HepG2 (cell line): ENCODE results near the gene HDAC10. TPM values are rescaled to one million over a fixed set of nuclear protein-coding genes. Genes with fewer than 3 reads are reported as not detected.

Source experiments
- ATAC-seq: fragments of 200-7000 bp; cut with Tn5 transposase; 3 replicates; pipeline ENCODE4 v1.9.1; 2020; ENCODE audit warnings: mild to moderate bottlenecking, moderate library complexity
- BruUV-seq: library from RNA; stranded (reverse); fragments of 400-500 nt; replicated peaks from 2 replicates; lab custom pipeline; 2021; lab: Mats Ljungman, UMichigan
- CTCF ChIA-PET: fragments of 300-600 bp; formaldehyde crosslinking; extraction: SDS; loops from one replicate; lab custom pipeline; 2021; ENCODE audit warnings: low total read pairs, inconsistent platforms, low intra/inter-chr PET ratio; lab: Yijun Ruan, JAX
- POLR2A ChIA-PET: fragments of 350-600 bp; sonication (Branson Sonifier 250); formaldehyde crosslinking; loops from one replicate; lab custom pipeline; 2020; ENCODE audit warnings: antibody characterized with exemption, inconsistent platforms; lab: Yijun Ruan, JAX
- DNase-seq: peaks from one replicate; pipeline ENCODE4 v3.0.0-alpha.2; 2015; ENCODE audit warnings: low spot score
- FAIRE-seq: peaks from 3 replicates; lab custom pipeline; 2011; peaks lifted over from hg19 to GRCh38; lab: Jason Lieb, UNC
- H2AFZ ChIP-seq: one replicate; pipeline ENCODE4 v1.6.1; 2011; ENCODE audit warnings: low read length, inconsistent platforms
- H3K27ac ChIP-seq: fragments of 300-600 bp; 3 replicates; pipeline ENCODE4 v1.8.0; 2011; ENCODE audit warnings: mixed run types, mild to moderate bottlenecking, mixed read lengths, low read length, inconsistent platforms; ENCODE audit not compliant: insufficient read depth; ENCODE audit errors: extremely low read length
- H3K27me3 ChIP-seq, 2 experiments: fragments of 200-600 bp in 1 of 2; 2 replicates in 1 of 2; 3 replicates in 1 of 2; pipeline versions ENCODE4 v1.6.0 to v1.8.0; 2011; ENCODE audit warnings: low read length in 2 of 2, mild to moderate bottlenecking in 2 of 2, moderate library complexity in 2 of 2, inconsistent platforms in 1 of 2; ENCODE audit not compliant: insufficient read depth in 2 of 2, control insufficient read depth in 1 of 2
- H3K36me3 ChIP-seq, 2 experiments: fragments of 200-600 bp in 1 of 2; replicated peaks in 1 of 2; 2 replicates in 1 of 2; 3 replicates in 1 of 2; pipeline versions ENCODE4 v1.5.1 to v1.8.0; 2011; ENCODE audit warnings: low read length in 2 of 2, inconsistent platforms in 1 of 2; ENCODE audit not compliant: insufficient read depth in 2 of 2, control insufficient read depth in 1 of 2
- H3K4me1 ChIP-seq: 2 replicates; pipeline ENCODE4 v1.5.1; 2012; ENCODE audit warnings: low read length, inconsistent platforms; ENCODE audit not compliant: insufficient read depth
- H3K4me2 ChIP-seq: 2 replicates; pipeline ENCODE4 v1.6.0; 2011; ENCODE audit warnings: low read depth, low read length, inconsistent platforms
- H3K4me3 ChIP-seq, 3 experiments: fragments of 200-600 bp in 1 of 3; sonication (generic), shearing (Covaris generic) in 1 of 3; replicated peaks in 1 of 3; 2 replicates each; pipeline ENCODE4 v1.5.1; 2011 to 2016; ENCODE audit warnings: low read length in 3 of 3, inconsistent platforms in 2 of 3, low read depth in 2 of 3, mild to moderate bottlenecking in 2 of 3, control low read depth in 1 of 3, mixed read lengths in 1 of 3; ENCODE audit not compliant: insufficient read depth in 1 of 3
- H3K79me2 ChIP-seq: one replicate; pipeline ENCODE4 v1.6.1; 2011; ENCODE audit warnings: low read length, inconsistent platforms; ENCODE audit not compliant: insufficient read depth
- H3K9ac ChIP-seq: 2 replicates; pipeline ENCODE4 v1.6.0; 2011; ENCODE audit warnings: mild to moderate bottlenecking, low read depth, low read length, inconsistent platforms; ENCODE audit not compliant: insufficient read depth
- H3K9me3 ChIP-seq: 2 replicates; pipeline ENCODE4 v1.5.1; 2012; ENCODE audit warnings: mild to moderate bottlenecking, low read length
- H4K20me1 ChIP-seq: 2 replicates; pipeline ENCODE4 v1.6.0; 2011; ENCODE audit warnings: inconsistent platforms, mild to moderate bottlenecking, low read length, moderate library complexity; ENCODE audit not compliant: insufficient read depth
- DNMT3B ChIP-seq: conservative IDR thresholded peaks from 2 replicates; pipeline ENCODE4 v1.6.1; 2016; ENCODE audit warnings: missing biosample characterization, control low read depth
- ETV5 ChIP-seq: IDR thresholded peaks from 2 replicates; pipeline ENCODE4 v1.6.1; 2018; ENCODE audit warnings: missing biosample characterization, missing genetic modification reagents, inconsistent platforms, borderline replicate concordance
- KAT8 ChIP-seq: IDR thresholded peaks from 2 replicates; pipeline ENCODE4 v1.6.1; 2016; ENCODE audit warnings: missing genetic modification reagents, missing compliant biosample characterization
- KDM3A ChIP-seq: IDR thresholded peaks from 2 replicates; pipeline ENCODE4 v1.6.1; 2018; ENCODE audit warnings: low read depth, missing compliant biosample characterization
- MED1 ChIP-seq: sonication (generic); formaldehyde crosslinking; IDR thresholded peaks from 2 replicates; pipeline ENCODE4 v1.4.0; 2020; ENCODE audit warnings: missing genetic modification reagents
- NR1H2 ChIP-seq: sonication (generic); formaldehyde crosslinking; IDR thresholded peaks from 2 replicates; pipeline ENCODE4 v1.8.1; 2022; ENCODE audit warnings: low read depth, missing genetic modification reagents, borderline replicate concordance
- SCMH1 ChIP-seq: sonication (generic); formaldehyde crosslinking; IDR thresholded peaks from 2 replicates; pipeline ENCODE4 v1.9.0; 2021; ENCODE audit warnings: missing genetic modification reagents, mild to moderate bottlenecking, borderline replicate concordance
- TBX3 ChIP-seq: fragments of 450-650 bp; IDR thresholded peaks from 2 replicates; pipeline ENCODE4 v1.6.1; 2017; ENCODE audit warnings: antibody characterized with exemption, mild to moderate bottlenecking, inconsistent platforms, borderline replicate concordance
- TFDP2 ChIP-seq: sonication (generic); formaldehyde crosslinking; IDR thresholded peaks from 2 replicates; pipeline ENCODE4 v1.4.0; 2020; ENCODE audit warnings: missing genetic modification reagents
- ZNF260 ChIP-seq: sonication (generic); formaldehyde crosslinking; IDR thresholded peaks from 2 replicates; pipeline ENCODE4 v1.4.0; 2020; ENCODE audit warnings: missing genetic modification reagents, low read depth, mild to moderate bottlenecking, borderline replicate concordance
- ZNF382 ChIP-seq: sonication (generic); formaldehyde crosslinking; IDR thresholded peaks from 2 replicates; pipeline ENCODE4 v1.5.0; 2020; ENCODE audit warnings: missing genetic modification reagents, mild to moderate bottlenecking, borderline replicate concordance
- ZNF414 ChIP-seq: sonication (generic); formaldehyde crosslinking; IDR thresholded peaks from 2 replicates; pipeline ENCODE4 v1.5.0; 2020; ENCODE audit warnings: missing genetic modification reagents
- ZNF460 ChIP-seq: sonication (generic); formaldehyde crosslinking; IDR thresholded peaks from 2 replicates; pipeline ENCODE4 v1.5.1; 2020; ENCODE audit warnings: missing genetic modification reagents, mild to moderate bottlenecking, borderline replicate concordance
- ZNF546 ChIP-seq: sonication (generic); formaldehyde crosslinking; conservative IDR thresholded peaks from 2 replicates; pipeline ENCODE4 v1.8.1; 2023; ENCODE audit warnings: mild to moderate bottlenecking, missing genetic modification reagents
- ZNF563 ChIP-seq: sonication (generic); formaldehyde crosslinking; IDR thresholded peaks from 2 replicates; pipeline ENCODE4 v1.8.0; 2022; ENCODE audit warnings: mild to moderate bottlenecking, moderate library complexity, missing genetic modification reagents
- ZNF768 ChIP-seq: sonication (generic); formaldehyde crosslinking; IDR thresholded peaks from 2 replicates; pipeline ENCODE4 v1.4.0; 2020; ENCODE audit warnings: missing genetic modification reagents
- WGBS: methylation state at CpG from one replicate; pipeline ENCODE4 v1.1.6; 2017; ENCODE audit warnings: low lambda C conversion rate; 5-methylcytosine and 5-hydroxymethylcytosine counted together
- in situ Hi-C: cut with HindIII; loops from 2 replicates; pipeline ENCODE4 v1.10.0; 2017; ENCODE audit warnings: low pct_unique_long_range_greater_than_20kb; ENCODE audit not compliant: extremely low pct_ligation_motif_present
- intact Hi-C: fragments of 100-400 bp; cut with micrococcal nuclease; formaldehyde crosslinking; loops from one replicate; pipeline ENCODE4 v1.10.0; 2022; ENCODE audit not compliant: unreplicated experiment
- polyA plus RNA-seq, 8 experiments: library from polyadenylated mRNA; depleted of rRNA in 3 of 8; stranded (reverse) in 7 of 8; unstranded in 1 of 8; fragments of >200 nt; fragmentation: Illumina TruSeq in 4 of 8; extraction: Trizol in 4 of 8; gene quantifications; 2 replicates each; pipeline versions ENCODE4 v1.2.1 to v1.2.3, GENCODE V29; 2011 to 2016; ENCODE audit warnings: low read depth in 4 of 8, missing spikeins in 1 of 8, mixed read lengths in 1 of 8; ENCODE audit not compliant: insufficient read depth in 1 of 8
- total RNA-seq, 5 experiments: library from RNA; depleted of rRNA; stranded (reverse); fragments of >200 nt; fragmentation: Illumina TruSeq; extraction: Trizol; gene quantifications; 2 replicates each; pipeline ENCODE4 v1.2.3, GENCODE V29; 2016; ENCODE audit warnings: low read depth in 1 of 5
- TF ChIP-seq, protein P1 (sequence below): sonication (generic); formaldehyde crosslinking; IDR thresholded peaks from 2 replicates; pipeline ENCODE4 v1.4.0; 2020; ENCODE audit warnings: missing genetic modification reagents, borderline replicate concordance
- TF ChIP-seq, protein P2 (sequence below): conservative IDR thresholded peaks from 2 replicates; pipeline ENCODE4 v1.6.1; 2018; ENCODE audit warnings: missing genetic modification reagents

HDAC10 gene
- total and polyA plus RNA-seq, 2 of the 13 experiments (the other 11 are each of a cell fraction or from before 2014, with no cell fraction given), result 13.9 to 14.9 TPM

DNA sequence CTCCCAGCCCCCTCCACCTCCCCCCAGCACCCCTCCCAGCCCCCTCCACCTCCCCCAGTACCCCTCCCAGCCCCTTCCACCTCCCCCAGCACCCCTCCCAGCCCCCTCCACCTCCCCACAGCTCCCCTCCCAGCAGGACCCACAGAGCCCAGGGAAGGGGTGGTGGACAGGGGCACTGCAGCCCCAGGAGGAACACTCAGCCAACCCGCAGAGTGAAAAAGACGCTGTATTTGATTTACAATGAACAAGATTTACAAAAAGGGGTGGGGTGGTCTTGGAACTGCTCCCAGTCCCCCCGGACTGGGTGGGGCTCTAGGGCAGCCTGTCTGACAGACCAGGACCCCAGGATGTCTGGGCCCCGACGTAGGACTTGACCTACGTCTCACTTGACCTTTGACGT is 23.7 kb upstream of the HDAC10 start:
- in situ Hi-C loops (loop anchor here (5.0 kb wide), 1 partner anchor 53 kb away; the partner anchor contains the start of gene DENND6B), intact Hi-C loops (no loop called here)
- BruUV-seq, result no TSS peak
- Histone ChIP-seq H3K4me2 (no peak overlapping the region), H3K79me2 (no peaks in the 10 kb centered on the region), H3K9me3 (no peaks in the 10 kb centered on the region), H2AFZ (no peak overlapping the region), H3K36me3 (peaks cover 18 to 23% of the 10 kb centered on the region in 2 experiments; a peak in 4 of 5 replicates), H3K9ac (no peak overlapping the region), H3K27me3 (peaks cover 2 to 12% of the 10 kb centered on the region in 2 experiments), H3K4me1 (peaks cover 19% of the 10 kb centered on the region), H3K27ac (no peak overlapping the region), H3K4me3 (no peak overlapping the region), H4K20me1 (0 out of 2 replicates have a peak, but pooled peaks cover 5% of the 10 kb centered on the region)
- ATAC-seq (no peak), DNase-seq (no peak), FAIRE-seq (no peak)
- CTCF ChIA-PET, result interaction anchor here (1.7 to 4.2 kb wide), 3 partner anchors 52 to 67 kb away, joined by 16 to 125 read pairs (median 21); partner anchors contain the start of genes DENND6B and PPP6R2
- POLR2A ChIA-PET, result no interaction called here
- WGBS, result 93% methylated on average over 4 of the region's 7 CpGs
- no peak for TF ChIP-seq ZNF768 (CRISPR knock-in tag)
- TF ChIP-seq, protein P1, sequence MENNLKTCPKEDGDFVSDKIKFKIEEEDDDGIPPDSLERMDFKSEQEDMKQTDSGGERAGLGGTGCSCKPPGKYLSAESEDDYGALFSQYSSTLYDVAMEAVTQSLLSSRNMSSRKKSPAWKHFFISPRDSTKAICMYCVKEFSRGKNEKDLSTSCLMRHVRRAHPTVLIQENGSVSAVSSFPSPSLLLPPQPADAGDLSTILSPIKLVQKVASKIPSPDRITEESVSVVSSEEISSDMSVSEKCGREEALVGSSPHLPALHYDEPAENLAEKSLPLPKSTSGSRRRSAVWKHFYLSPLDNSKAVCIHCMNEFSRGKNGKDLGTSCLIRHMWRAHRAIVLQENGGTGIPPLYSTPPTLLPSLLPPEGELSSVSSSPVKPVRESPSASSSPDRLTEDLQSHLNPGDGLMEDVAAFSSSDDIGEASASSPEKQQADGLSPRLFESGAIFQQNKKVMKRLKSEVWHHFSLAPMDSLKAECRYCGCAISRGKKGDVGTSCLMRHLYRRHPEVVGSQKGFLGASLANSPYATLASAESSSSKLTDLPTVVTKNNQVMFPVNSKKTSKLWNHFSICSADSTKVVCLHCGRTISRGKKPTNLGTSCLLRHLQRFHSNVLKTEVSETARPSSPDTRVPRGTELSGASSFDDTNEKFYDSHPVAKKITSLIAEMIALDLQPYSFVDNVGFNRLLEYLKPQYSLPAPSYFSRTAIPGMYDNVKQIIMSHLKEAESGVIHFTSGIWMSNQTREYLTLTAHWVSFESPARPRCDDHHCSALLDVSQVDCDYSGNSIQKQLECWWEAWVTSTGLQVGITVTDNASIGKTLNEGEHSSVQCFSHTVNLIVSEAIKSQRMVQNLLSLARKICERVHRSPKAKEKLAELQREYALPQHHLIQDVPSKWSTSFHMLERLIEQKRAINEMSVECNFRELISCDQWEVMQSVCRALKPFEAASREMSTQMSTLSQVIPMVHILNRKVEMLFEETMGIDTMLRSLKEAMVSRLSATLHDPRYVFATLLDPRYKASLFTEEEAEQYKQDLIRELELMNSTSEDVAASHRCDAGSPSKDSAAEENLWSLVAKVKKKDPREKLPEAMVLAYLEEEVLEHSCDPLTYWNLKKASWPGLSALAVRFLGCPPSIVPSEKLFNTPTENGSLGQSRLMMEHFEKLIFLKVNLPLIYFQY (CRISPR knock-in tag), result no peak
- TF ChIP-seq ZNF414 (CRISPR knock-in tag), result no peak
- no peak for TF ChIP-seq NR1H2
- no peak for TF ChIP-seq ZNF563
- TF ChIP-seq ZNF260 (CRISPR knock-in tag), result no peak
- TF ChIP-seq KAT8 (CRISPR knock-in tag), result no peak
- TF ChIP-seq DNMT3B (CRISPR knock-in tag), result no peak
- TF ChIP-seq KDM3A (CRISPR knock-in tag), result no peak
- TF ChIP-seq, protein P2, sequence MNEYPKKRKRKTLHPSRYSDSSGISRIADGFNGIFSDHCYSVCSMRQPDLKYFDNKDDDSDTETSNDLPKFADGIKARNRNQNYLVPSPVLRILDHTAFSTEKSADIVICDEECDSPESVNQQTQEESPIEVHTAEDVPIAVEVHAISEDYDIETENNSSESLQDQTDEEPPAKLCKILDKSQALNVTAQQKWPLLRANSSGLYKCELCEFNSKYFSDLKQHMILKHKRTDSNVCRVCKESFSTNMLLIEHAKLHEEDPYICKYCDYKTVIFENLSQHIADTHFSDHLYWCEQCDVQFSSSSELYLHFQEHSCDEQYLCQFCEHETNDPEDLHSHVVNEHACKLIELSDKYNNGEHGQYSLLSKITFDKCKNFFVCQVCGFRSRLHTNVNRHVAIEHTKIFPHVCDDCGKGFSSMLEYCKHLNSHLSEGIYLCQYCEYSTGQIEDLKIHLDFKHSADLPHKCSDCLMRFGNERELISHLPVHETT (CRISPR knock-in tag), result no peak
- no peak for TF ChIP-seq ZNF546 (CRISPR knock-in tag)
- no peak for TF ChIP-seq ZNF382 (CRISPR knock-in tag)
- TF ChIP-seq ETV5 (CRISPR knock-in tag), result no peak
- TF ChIP-seq TFDP2 (CRISPR knock-in tag), result no peak
- TF ChIP-seq SCMH1 (CRISPR knock-in tag), result no peak
- no peak for TF ChIP-seq TBX3
- no peak for TF ChIP-seq MED1 (CRISPR knock-in tag)
- no peak for TF ChIP-seq ZNF460 (CRISPR knock-in tag)
